ENCODE measurements around the gene HOXB3.

The HOXB3 gene

GRCh38 chr17:48543107-48543853 is 46.8 kb downstream of the HOXB3 start:
- H3K27ac ChIP-seq, result no peak overlapping the region
- TF ChIP-seq ZFX (IDR thresholded peaks at IDR 0.05; ENCODE audit: borderline replicate concordance) (no peak), CTCF (IDR thresholded peaks at IDR 0.05) (peak; percentile 38)

- TF ChIP-seq ZFX (IDR thresholded peaks at IDR 0.05; ENCODE audit: borderline replicate concordance), result no peak
- TF ChIP-seq CTCF (IDR thresholded peaks at IDR 0.05), result no peak
- no peak overlapping the region for H3K27ac ChIP-seq
Measured at GRCh38 chr17:48542698-48543106, 47.3 kb downstream of the HOXB3 start.

- no peak for TF ChIP-seq CTCF (IDR thresholded peaks at IDR 0.05)
- H3K27ac ChIP-seq, result no peak overlapping the region
Measured at GRCh38 chr17:48542114-48542656, 47.9 kb downstream of the HOXB3 start.

GRCh38 chr17:48541577-48542113 is 48.4 kb downstream of the HOXB3 start:
- TF ChIP-seq CTCF (IDR thresholded peaks at IDR 0.05) (no peak), ZFX (IDR thresholded peaks at IDR 0.05; ENCODE audit: borderline replicate concordance) (no peak)
- no peak overlapping the region for H3K27ac ChIP-seq

GRCh38 chr17:48541036-48541576 is 48.9 kb downstream of the HOXB3 start:
- H3K27ac ChIP-seq, result no peak overlapping the region
- no peak for TF ChIP-seq CTCF (IDR thresholded peaks at IDR 0.05)
- no peak for TF ChIP-seq ZFX (IDR thresholded peaks at IDR 0.05; ENCODE audit: borderline replicate concordance)

GRCh38 chr17:48540213-48540612 is 49.8 kb downstream of the HOXB3 start:
- TF ChIP-seq ZFX (IDR thresholded peaks at IDR 0.05; ENCODE audit: borderline replicate concordance), result no peak
- TF ChIP-seq CTCF (IDR thresholded peaks at IDR 0.05), result no peak
- no peak overlapping the region for H3K27ac ChIP-seq

GRCh38 chr17:48539177-48539576 is 50.9 kb downstream of the HOXB3 start:
- no peak overlapping the region for H3K27ac ChIP-seq
- TF ChIP-seq ZFX (IDR thresholded peaks at IDR 0.05; ENCODE audit: borderline replicate concordance) (no peak), CTCF (IDR thresholded peaks at IDR 0.05) (no peak)

All from 22Rv1 (cell line).